Endothelial cell of umbilical vein (primary cell): ENCODE results near the gene ESPNL. TPM values are rescaled to one million over a fixed set of nuclear protein-coding genes. Genes with fewer than 3 reads are reported as not detected.

Source experiments
- BruUV-seq: library from RNA; stranded (reverse); fragments of 400-500 nt; replicated peaks from 2 replicates; lab custom pipeline; 2021; lab: Mats Ljungman, UMichigan
- CTCF ChIA-PET: fragments of 300-600, 350-600 bp; sonication (Branson Sonifier 250); formaldehyde crosslinking; loops from one replicate; lab custom pipeline; 2021; ENCODE audit warnings: antibody characterized with exemption, inconsistent platforms; lab: Charles Lee
- POLR2A ChIA-PET: fragments of 300-600, 350-600 bp; sonication (Branson Sonifier 250); formaldehyde crosslinking; loops from one replicate; lab custom pipeline; 2021; ENCODE audit warnings: antibody characterized with exemption, inconsistent platforms; lab: Charles Lee
- DNase-seq: peaks from one replicate; pipeline ENCODE4 v3.0.0-alpha.2; 2011; ENCODE audit warnings: low read depth, low spot score
- FAIRE-seq: peaks from 2 replicates; lab custom pipeline; 2011; peaks lifted over from hg19 to GRCh38; lab: Jason Lieb, UNC
- H2AFZ ChIP-seq: 2 replicates; pipeline ENCODE4 v1.6.0; 2012; ENCODE audit warnings: low read depth, low read length, control low read depth, inconsistent platforms
- H3K27ac ChIP-seq: 2 replicates; pipeline ENCODE4 v1.5.1; 2011; ENCODE audit warnings: low read depth, mild to moderate bottlenecking, control low read depth, low read length, moderate library complexity; ENCODE audit not compliant: insufficient read depth
- H3K27me3 ChIP-seq, 2 experiments: 2 replicates each; pipeline versions ENCODE4 v1.6.0 to v1.6.1; 2011; ENCODE audit warnings: low read length in 2 of 2, mixed read lengths in 1 of 2; ENCODE audit not compliant: control insufficient read depth in 2 of 2, insufficient read depth in 2 of 2
- H3K36me3 ChIP-seq, 2 experiments: 2 replicates in 1 of 2; 3 replicates in 1 of 2; pipeline ENCODE4 v1.5.1; 2011; ENCODE audit warnings: low read length in 2 of 2, mild to moderate bottlenecking in 1 of 2, moderate library complexity in 1 of 2; ENCODE audit not compliant: control insufficient read depth in 2 of 2, insufficient read depth in 2 of 2; ENCODE audit errors: extremely low read depth in 1 of 2
- H3K4me1 ChIP-seq: 3 replicates; pipeline ENCODE4 v1.5.1; 2011; ENCODE audit warnings: mild to moderate bottlenecking, low read length; ENCODE audit not compliant: control insufficient read depth, insufficient read depth; ENCODE audit errors: extremely low read depth
- H3K4me2 ChIP-seq: 2 replicates; pipeline ENCODE4 v1.6.1; 2011; ENCODE audit warnings: low read length, control low read depth, mixed read lengths; ENCODE audit not compliant: insufficient read depth
- H3K4me3 ChIP-seq, 3 experiments: fragments of 200-600 bp in 1 of 3; sonication (generic), shearing (Covaris generic) in 1 of 3; replicated peaks in 1 of 3; 2 replicates each; pipeline ENCODE4 v1.5.1; 2011 to 2016; ENCODE audit warnings: control low read depth in 3 of 3, low read length in 3 of 3, mild to moderate bottlenecking in 2 of 3, inconsistent platforms in 1 of 3, low read depth in 1 of 3, moderate library complexity in 1 of 3; ENCODE audit not compliant: insufficient read depth in 1 of 3
- H3K79me2 ChIP-seq: 2 replicates; pipeline ENCODE4 v1.6.0; 2012; ENCODE audit warnings: low read length, inconsistent platforms; ENCODE audit not compliant: control insufficient read depth, insufficient read depth
- H3K9ac ChIP-seq: replicated peaks from 2 replicates; pipeline ENCODE3; 2011; ENCODE audit warnings: low read length, control low read depth; ENCODE audit not compliant: insufficient read depth; ENCODE audit errors: extremely low read depth
- H3K9me1 ChIP-seq: replicated peaks from 3 replicates; pipeline ENCODE4 v1.6.0; 2011; ENCODE audit warnings: mild to moderate bottlenecking, low read length; ENCODE audit not compliant: control insufficient read depth, insufficient read depth; ENCODE audit errors: extremely low read depth
- H3K9me3 ChIP-seq: replicated peaks from 2 replicates; pipeline ENCODE4 v1.5.1; 2012; ENCODE audit warnings: low read length, inconsistent platforms; ENCODE audit not compliant: control insufficient read depth, insufficient read depth
- H4K20me1 ChIP-seq: replicated peaks from 2 replicates; pipeline ENCODE3; 2011; ENCODE audit warnings: mild to moderate bottlenecking, low read length; ENCODE audit not compliant: control insufficient read depth, insufficient read depth; ENCODE audit errors: extremely low read depth
- CTCF ChIP-seq, 2 donors: IDR thresholded peaks; 1 replicate in 1 of 2; 2 replicates in 1 of 2; pipeline ENCODE4 v1.5.1; 2011; ENCODE audit warnings: low read length in 2 of 2, mild to moderate bottlenecking in 2 of 2, moderate library complexity in 2 of 2, control low read depth in 1 of 2, inconsistent platforms in 1 of 2, low read depth in 1 of 2; ENCODE audit not compliant: insufficient read depth in 1 of 2; ENCODE audit errors: extremely low read depth in 1 of 2
- EZH2 ChIP-seq: IDR thresholded peaks from 2 replicates; pipeline ENCODE4 v1.6.1; 2012; ENCODE audit warnings: borderline replicate concordance, low read depth, mild to moderate bottlenecking, moderate library complexity, low read length, inconsistent platforms; ENCODE audit not compliant: severe bottlenecking
- FOS ChIP-seq: IDR thresholded peaks from 2 replicates; pipeline ENCODE4 v1.6.1; 2011; ENCODE audit warnings: mild to moderate bottlenecking, low read length, moderate library complexity, borderline replicate concordance; ENCODE audit not compliant: insufficient read depth
- GATA2 ChIP-seq: IDR thresholded peaks from 2 replicates; pipeline ENCODE4 v1.7.0; 2011; ENCODE audit warnings: low read depth, mild to moderate bottlenecking, moderate library complexity, mixed read lengths, low read length; ENCODE audit not compliant: insufficient read length, insufficient read depth
- JUN ChIP-seq: IDR thresholded peaks from 2 replicates; pipeline ENCODE4 v1.6.1; 2011; ENCODE audit warnings: borderline replicate concordance, low read depth; ENCODE audit not compliant: insufficient read length, insufficient read depth
- MAX ChIP-seq: IDR thresholded peaks from 2 replicates; pipeline ENCODE4 v1.6.1; 2011; ENCODE audit not compliant: insufficient read depth, insufficient read length
- MYC ChIP-seq: IDR thresholded peaks from one replicate; pipeline ENCODE4 v1.6.1; 2011; ENCODE audit warnings: mild to moderate bottlenecking, low read depth, low read length
- POLR2A ChIP-seq: IDR thresholded peaks from 2 replicates; pipeline ENCODE4 v1.6.1; 2012; ENCODE audit warnings: low read depth, mild to moderate bottlenecking, control low read depth, low read length
- POLR2AphosphoS5 ChIP-seq: IDR thresholded peaks from 2 replicates; pipeline ENCODE4 v1.6.1; 2012; ENCODE audit warnings: low read depth, mild to moderate bottlenecking, control low read depth, low read length, moderate library complexity; ENCODE audit not compliant: insufficient read depth
- dilution Hi-C: fragments of 300-500 bp; cut with MboI; formaldehyde crosslinking; loops from one replicate; pipeline ENCODE4 v1.15.0; 2019; ENCODE audit warnings: low sequenced_read_pairs; ENCODE audit not compliant: extremely low pct_ligation_motif_present
- intact Hi-C: fragments of 100-400 bp; cut with micrococcal nuclease; formaldehyde crosslinking; loops from one replicate; pipeline ENCODE4 v1.10.0; 2022
- polyA plus RNA-seq, 4 experiments: library from polyadenylated mRNA; depleted of rRNA in 3 of 4; stranded (reverse) in 3 of 4; unstranded in 1 of 4; fragments of >200 nt; gene quantifications; 2 replicates each; pipeline versions ENCODE4 v1.2.1 to v1.2.3, GENCODE V29; 2011 to 2012; ENCODE audit warnings: missing spikeins in 1 of 4
- total RNA-seq: library from RNA; stranded (reverse); gene quantifications from 2 replicates; pipeline ENCODE4 v1.2.3, GENCODE V29; 2021

ESPNL gene
- total and polyA plus RNA-seq, 2 donors (not counting 3 experiments of a cell fraction or from before 2014, with no cell fraction given), result not detected

GRCh38 chr2:238091436-238092060, 8.6 kb upstream of the ESPNL start:
- no peaks in the 10 kb centered on the region for H4K20me1 ChIP-seq
- DNase-seq (no peak), FAIRE-seq (no peak)
- dilution Hi-C loops (no loop called here), intact Hi-C loops (no loop called here)
- BruUV-seq, result no TSS peak
- H3K9me1 ChIP-seq, result no peaks in the 10 kb centered on the region
- no peaks in the 10 kb centered on the region for H3K79me2 ChIP-seq
- H3K27ac ChIP-seq, result no peak overlapping the region
- TF ChIP-seq MAX (no peak), MYC (no peak), JUN (no peak), FOS (no peak), EZH2 (no peak), POLR2A (no peak), GATA2 (no peak), POLR2AphosphoS5 (no peak), CTCF (IDR thresholded peaks at IDR 0.05; ENCODE audit: extremely low read depth in 1 of 2, insufficient read depth in 1 of 2, low read depth in 1 of 2, low read length in 2 of 2) (no peak)
- CTCF ChIA-PET, result interaction anchor here (1.0 kb wide), 1 partner anchor 123 kb away, joined by 3 read pairs; no protein-coding TSS in a partner anchor
- no peaks in the 10 kb centered on the region for H3K36me3 ChIP-seq
- H3K4me1 ChIP-seq, result no peaks in the 10 kb centered on the region
- POLR2A ChIA-PET, result no interaction called here
- no peak overlapping the region for H3K4me2 ChIP-seq
- no peaks in the 10 kb centered on the region for H3K9me3 ChIP-seq
- H3K9ac ChIP-seq, result no peak overlapping the region
- no peaks in the 10 kb centered on the region for H3K27me3 ChIP-seq
- no peak overlapping the region for H3K4me3 ChIP-seq
- H2AFZ ChIP-seq, result no peak overlapping the region
